Smooth muscle cell (in vitro differentiated cells): Measurements from ENCODE around the gene ZNF169. TPM values are rescaled to one million over a fixed set of nuclear protein-coding genes. Genes with fewer than 3 reads are reported as not detected.
"Not testable (repeated sequence)": the region's sequence is repeated elsewhere in the genome, so short reads cannot be mapped to it uniquely, and the experiment has no call there.

Source experiments
- DNase-seq: peaks from one replicate; lab custom pipeline; 2025; ENCODE audit not compliant: unreplicated experiment; lab: John Stamatoyannopoulos, UW
- H2AFZ ChIP-seq: fragments of 200-600 bp; sonication (generic); 2 replicates; pipeline ENCODE4 v1.6.0; 2016; ENCODE audit warnings: antibody characterized with exemption, low read depth, mild to moderate bottlenecking
- H3F3A ChIP-seq: fragments of 200-600 bp; sonication (generic); 2 replicates; pipeline ENCODE4 v1.6.0; 2017; ENCODE audit warnings: antibody characterized with exemption, low read depth
- H3K27ac ChIP-seq: fragments of 200-600 bp; sonication (generic); 2 replicates; pipeline ENCODE4 v1.5.1; 2016; ENCODE audit warnings: low read depth, mild to moderate bottlenecking
- H3K27me3 ChIP-seq: fragments of 200-600 bp; sonication (generic); 2 replicates; pipeline ENCODE4 v1.6.1; 2016; ENCODE audit warnings: low read depth, mild to moderate bottlenecking
- H3K36me3 ChIP-seq: fragments of 200-600 bp; sonication (generic); 2 replicates; pipeline ENCODE4 v1.5.1; 2016; ENCODE audit warnings: low read depth
- H3K4me1 ChIP-seq: fragments of 200-600 bp; sonication (generic); 2 replicates; pipeline ENCODE4 v1.5.1; 2016; ENCODE audit warnings: low read depth
- H3K4me2 ChIP-seq: fragments of 200-600 bp; sonication (generic); 2 replicates; pipeline ENCODE4 v1.6.0; 2016; ENCODE audit warnings: mild to moderate bottlenecking
- H3K4me3 ChIP-seq: fragments of 200-600 bp; sonication (generic); 2 replicates; pipeline ENCODE4 v1.5.1; 2016; ENCODE audit warnings: mild to moderate bottlenecking
- H3K79me2 ChIP-seq: fragments of 200-600 bp; sonication (generic); 2 replicates; pipeline ENCODE4 v1.6.0; 2016; ENCODE audit warnings: low read depth, mild to moderate bottlenecking
- H3K9ac ChIP-seq: fragments of 200-600 bp; sonication (generic); 2 replicates; pipeline ENCODE4 v1.6.0; 2016; ENCODE audit warnings: low read depth
- H3K9me3 ChIP-seq: fragments of 200-600 bp; sonication (generic); replicated peaks from 2 replicates; pipeline ENCODE4 v1.5.1; 2016; ENCODE audit warnings: low read depth
- H4K20me1 ChIP-seq: fragments of 200-600 bp; sonication (generic); 2 replicates; pipeline ENCODE4 v1.6.0; 2016; ENCODE audit warnings: low read depth
- WGBS: methylation state at CpG from one replicate; pipeline ENCODE4 v1.1.7; 2016; ENCODE audit warnings: low lambda C conversion rate; 5-methylcytosine and 5-hydroxymethylcytosine counted together
- polyA plus RNA-seq: library from polyadenylated mRNA; unstranded; fragments of >200 nt; fragmentation: Nextera tagmentation; extraction: Ambion mirVana; gene quantifications from 2 replicates; pipeline ENCODE4 v1.2.1, GENCODE V29; 2016
- total RNA-seq: library from RNA; depleted of rRNA; stranded (reverse); fragments of >200 nt; gene quantifications from 2 replicates; pipeline ENCODE4 v1.2.3, GENCODE V29; 2014

The ZNF169 gene
- total and polyA plus RNA-seq, 2 experiments from 2014 or later = 0.45 to 2.1 TPM

DNA sequence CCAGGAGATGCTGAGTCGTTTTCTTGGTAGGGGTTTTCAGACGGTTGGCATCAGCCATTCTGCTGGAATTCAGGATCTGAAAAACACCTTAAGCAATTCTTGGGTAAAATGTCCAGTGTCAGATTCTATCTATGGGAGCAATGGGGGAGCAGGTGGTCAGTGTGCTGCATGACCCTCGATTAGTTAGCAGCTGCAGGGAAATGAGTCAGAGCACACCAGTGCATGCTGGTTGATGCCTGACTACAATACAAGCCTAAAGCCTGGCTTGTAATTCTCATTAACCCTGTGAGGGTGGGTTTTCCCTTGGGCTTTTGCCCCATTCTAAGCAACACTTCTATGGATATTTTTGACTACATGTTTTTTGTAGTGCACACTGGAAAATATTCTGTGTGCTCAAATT is 89.7 kb downstream of the ZNF169 start:
- H3K9ac ChIP-seq, DNase-seq, H3K27me3 ChIP-seq, H3K4me1 ChIP-seq, H3K4me2 ChIP-seq, H3K9me3 ChIP-seq, H3F3A ChIP-seq, H3K79me2 ChIP-seq, H3K27ac ChIP-seq, H3K36me3 ChIP-seq, H3K4me3 ChIP-seq, H2AFZ ChIP-seq, H4K20me1 ChIP-seq: not testable (repeated sequence)
- WGBS = no CpG with 5 or more reads among the region's 3 CpGs

Other genes with a start within 250 kb of the ZNF169 start
- gene PTPDC1, start 174.8 kb upstream of the ZNF169 start, total RNA-seq = 19.6 and 20.9 TPM in 2 replicates
- 7.4 and 11.0 TPM in 2 replicates for gene PTPDC1, start 174.8 kb upstream of the ZNF169 start, polyA plus RNA-seq
- gene NUTM2F, start 69.3 kb downstream of the ZNF169 start, total RNA-seq = 0.09 and 0.81 TPM in 2 replicates
- gene NUTM2F, start 69.3 kb downstream of the ZNF169 start, polyA plus RNA-seq = 0.67 and 0.69 TPM in 2 replicates